ENCODE results near the gene HAUS2. TPM values are rescaled to one million over a fixed set of nuclear protein-coding genes. Genes with fewer than 3 reads are reported as not detected.

HAUS2 gene
- total RNA-seq, 1 experiment from 2014 or later = 39.1 TPM

DNA sequence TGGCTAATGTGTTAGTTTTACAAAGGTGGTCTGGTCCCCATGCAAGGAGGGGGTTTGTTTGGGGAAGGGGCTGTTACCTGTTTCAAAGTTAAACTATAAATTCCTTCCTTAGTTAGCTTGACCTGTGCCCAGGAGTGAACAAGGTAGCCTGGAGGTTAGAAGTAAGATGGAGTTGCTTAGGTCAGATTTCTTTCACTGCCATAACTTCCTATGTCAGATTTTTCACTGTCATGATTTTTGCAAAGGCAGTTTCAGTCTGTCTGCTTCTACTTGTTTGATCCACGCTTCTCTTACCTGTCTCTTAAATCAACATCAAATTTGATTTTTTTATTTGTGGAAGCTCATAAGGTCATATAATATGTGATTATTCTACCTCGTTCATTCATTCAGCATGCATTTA is 55.3 kb downstream of the HAUS2 start:
- no peak for DNase-seq (ENCODE audit: low spot score)

DNA sequence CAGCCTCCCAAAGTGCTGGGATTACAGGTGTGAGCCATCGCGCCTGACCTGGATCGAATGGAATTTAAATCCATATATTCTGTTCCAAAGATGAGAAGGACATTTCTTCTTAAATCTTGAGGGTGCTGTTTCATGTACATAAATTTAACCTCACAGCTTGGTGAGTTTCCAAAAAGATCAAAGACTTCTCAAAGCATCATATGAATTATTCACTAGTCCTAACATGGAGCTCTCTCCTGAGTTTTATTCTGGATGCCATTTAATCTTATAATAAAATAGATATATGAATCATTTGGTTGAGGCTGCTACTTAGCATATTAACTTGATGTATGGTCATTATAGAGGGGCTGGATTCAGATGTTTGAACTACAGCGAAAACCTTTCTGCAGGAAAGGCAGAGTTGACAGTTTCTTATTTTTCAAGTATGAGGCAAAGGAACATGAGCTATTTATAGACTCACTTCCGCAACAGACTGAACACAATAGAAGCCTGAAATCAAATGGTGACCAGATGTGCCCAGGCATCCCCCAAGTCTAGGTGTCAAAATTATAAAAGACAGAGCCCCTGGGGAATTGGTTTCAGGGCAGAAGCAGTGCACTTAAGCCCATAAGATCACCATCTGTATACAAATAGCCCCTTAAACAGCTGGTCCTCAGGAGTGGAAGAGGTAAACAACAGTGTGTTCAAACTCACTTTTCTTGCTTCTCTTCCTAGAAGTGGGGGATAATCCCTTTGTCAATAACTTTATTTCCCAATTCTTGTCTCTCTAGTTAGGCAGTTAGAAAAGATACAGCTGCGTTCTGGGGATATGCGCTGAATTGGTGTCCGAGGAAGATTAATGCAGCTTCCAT is 56.5 kb downstream of the HAUS2 start:
- in situ Hi-C loops (cut with HindIII; ENCODE audit: low sequenced_read_pairs) = no loop called here

More for the DNA sequence above, 55.3 kb downstream of the HAUS2 start:
- in situ Hi-C loops (cut with HindIII; ENCODE audit: low sequenced_read_pairs) = no loop called here

DNA sequence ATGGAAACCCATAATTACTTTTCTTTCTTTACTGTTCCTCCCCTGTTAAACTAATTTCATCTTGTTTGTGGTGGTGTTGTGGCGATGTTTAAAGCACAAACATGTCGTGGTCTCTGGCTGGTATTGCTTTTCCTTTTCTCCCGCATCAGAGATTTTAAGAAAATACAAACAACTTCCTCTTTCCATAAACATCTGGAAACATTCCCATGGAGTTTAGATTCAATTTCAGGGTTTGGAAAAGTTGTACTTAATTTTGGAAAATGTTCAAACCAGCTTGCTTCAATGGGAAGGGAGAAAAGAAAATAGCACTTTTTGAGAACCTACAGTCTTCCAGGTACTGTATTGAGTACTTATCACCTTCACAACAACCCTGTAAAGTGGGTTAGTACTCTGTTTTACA is 57.2 kb downstream of the HAUS2 start:
- in situ Hi-C loops (cut with HindIII; ENCODE audit: low sequenced_read_pairs) = no loop called here
- no peak for DNase-seq (ENCODE audit: low spot score)

More for the DNA sequence above, 56.5 kb downstream of the HAUS2 start:
- no peak for DNase-seq (ENCODE audit: low spot score)

DNA sequence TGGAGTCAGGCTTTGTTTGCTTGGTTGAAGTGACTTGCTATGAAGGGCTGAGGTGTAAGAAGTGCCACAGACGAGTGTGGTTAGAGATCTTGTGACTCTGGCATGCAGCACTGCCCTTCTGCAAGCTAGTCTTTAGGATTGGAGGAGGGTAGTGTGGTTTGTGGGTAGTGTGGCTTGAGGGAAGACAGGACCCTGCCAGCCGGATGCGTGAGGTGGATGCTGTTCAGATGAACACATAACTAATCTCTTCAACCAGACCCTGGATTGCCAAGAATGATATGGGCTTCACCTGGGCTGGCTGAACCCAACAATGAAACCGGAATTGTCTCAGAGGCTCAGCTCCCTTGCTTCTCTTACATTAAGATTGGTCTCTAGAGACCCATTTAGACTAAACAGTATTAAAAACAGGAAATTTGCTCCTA is 59.5 kb downstream of the HAUS2 start:
- in situ Hi-C loops (cut with HindIII; ENCODE audit: low sequenced_read_pairs) = no loop called here
- no peak for DNase-seq (ENCODE audit: low spot score)

DNA sequence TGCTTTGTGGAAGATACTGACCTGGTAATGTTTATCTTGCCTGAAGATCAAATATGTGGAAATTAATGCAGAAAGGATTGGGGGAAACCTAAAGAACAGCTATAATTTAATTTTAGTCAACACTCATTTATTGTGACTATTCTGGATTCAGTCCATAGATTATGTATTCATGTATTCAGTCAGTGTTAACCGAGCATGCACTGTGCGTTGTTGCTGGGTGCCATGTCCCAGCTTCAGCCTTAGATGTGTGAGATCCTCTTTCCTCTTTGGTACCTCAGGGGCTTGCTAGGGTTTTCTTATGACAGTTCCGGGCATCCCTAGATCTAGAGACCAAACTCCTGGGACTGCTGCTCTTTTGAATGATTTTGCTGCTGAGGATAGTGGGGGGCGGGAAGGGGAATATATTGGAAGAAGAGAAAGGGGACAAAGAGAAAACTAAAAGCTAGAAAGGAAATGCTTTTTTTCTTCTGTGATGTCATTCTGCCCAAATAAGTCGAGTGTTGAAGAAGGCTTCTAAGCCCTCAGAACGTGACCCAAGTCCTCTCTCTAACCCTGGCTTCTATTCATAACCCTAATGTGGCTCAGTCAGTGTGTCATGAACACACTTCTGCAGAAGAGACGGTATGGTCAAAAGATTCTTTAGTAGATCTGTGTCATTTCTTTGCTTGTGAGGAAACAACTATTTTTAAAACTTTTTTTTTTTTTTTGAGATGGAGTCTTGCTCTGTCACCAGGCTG is 60.3 kb downstream of the HAUS2 start:
- in situ Hi-C loops (cut with HindIII; ENCODE audit: low sequenced_read_pairs) = no loop called here
- no peak for DNase-seq (ENCODE audit: low spot score)

DNA sequence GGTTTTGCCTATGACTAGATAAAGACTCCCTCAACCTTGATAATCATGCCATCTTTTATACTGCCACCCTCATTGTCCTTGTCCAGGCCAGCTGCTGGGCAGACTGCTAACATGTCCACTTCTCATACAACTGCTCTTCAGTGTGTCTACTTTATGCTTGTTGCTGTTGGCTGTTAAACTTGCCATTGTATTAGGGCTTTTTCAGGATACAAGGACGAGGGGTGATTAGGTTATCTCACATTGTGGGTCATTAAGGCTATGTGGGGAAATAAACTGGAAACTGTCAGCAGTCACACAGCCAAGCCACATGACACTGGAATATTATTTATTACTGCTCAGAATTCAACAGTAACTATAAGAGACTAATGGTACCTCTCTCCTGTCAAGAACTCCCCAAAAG is 62.9 kb downstream of the HAUS2 start:
- DNase-seq (ENCODE audit: low spot score) = no peak
- in situ Hi-C loops (cut with HindIII; ENCODE audit: low sequenced_read_pairs) = no loop called here

DNA sequence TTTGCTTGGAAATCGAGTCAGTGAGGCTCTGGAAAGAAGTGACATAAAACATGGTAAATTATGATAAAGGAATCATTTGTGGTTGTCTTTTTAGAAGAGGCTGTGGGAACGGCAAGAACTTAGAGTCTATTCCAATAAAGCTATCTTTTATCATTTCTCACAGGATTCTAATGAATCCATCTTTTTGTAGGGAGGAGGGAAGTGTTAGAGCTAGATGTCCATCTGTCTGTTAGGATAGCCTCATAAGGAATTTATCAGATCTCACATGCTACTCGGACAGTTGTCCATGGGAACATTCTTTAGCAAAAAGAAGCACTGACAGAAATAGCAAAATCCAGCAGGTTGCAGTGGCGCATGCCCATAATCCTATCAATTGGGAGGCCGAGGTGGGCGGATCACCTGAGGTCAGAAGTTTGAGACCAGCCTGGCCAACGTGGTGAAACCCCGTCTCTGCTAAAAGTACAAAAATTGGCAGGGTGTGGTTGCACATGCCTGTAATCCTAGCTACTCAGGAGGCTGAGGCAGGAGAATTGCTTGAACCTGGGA is 63.8 kb downstream of the HAUS2 start:
- in situ Hi-C loops (cut with HindIII; ENCODE audit: low sequenced_read_pairs) = no loop called here

DNA sequence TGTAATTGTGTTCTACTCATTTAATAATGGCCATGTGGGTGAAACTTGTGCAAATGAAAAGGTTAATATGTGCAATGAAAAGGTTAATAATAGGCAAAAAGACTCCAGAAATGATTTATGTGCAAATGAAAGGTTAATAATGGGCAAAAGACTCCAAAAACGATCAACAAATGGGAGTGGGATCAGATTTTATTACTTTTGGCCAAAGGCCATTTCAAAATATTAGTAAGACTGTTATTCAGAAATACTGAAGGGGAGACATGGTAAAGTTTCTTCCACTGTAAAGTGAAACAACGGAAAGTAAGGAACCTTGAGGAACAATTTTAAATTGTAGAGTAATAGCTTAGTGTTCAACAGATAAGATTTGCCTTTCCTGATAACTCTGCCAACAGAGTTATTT is 67.5 kb downstream of the HAUS2 start:
- in situ Hi-C loops (cut with HindIII; ENCODE audit: low sequenced_read_pairs) = no loop called here

More for the DNA sequence above, 63.8 kb downstream of the HAUS2 start:
- no peak for DNase-seq (ENCODE audit: low spot score)

More for the DNA sequence above, 67.5 kb downstream of the HAUS2 start:
- no peak for DNase-seq (ENCODE audit: low spot score)

Other genes starting within 250 kb of the HAUS2 start
- 0.27 and 0.43 TPM in 2 replicates for gene CAPN3, start 189.3 kb upstream of the HAUS2 start, total RNA-seq (2014; rRNA removed; shearing (Covaris generic))
- 100 and 134 TPM in 2 replicates for gene ZNF106, start 57.7 kb upstream of the HAUS2 start, total RNA-seq (2014; rRNA removed; shearing (Covaris generic))
- 98.5 and 122 TPM in 2 replicates for gene SNAP23, start 53.2 kb upstream of the HAUS2 start, total RNA-seq (2014; rRNA removed; shearing (Covaris generic))
- 17.2 and 26.2 TPM in 2 replicates for gene LRRC57, start within 50 bp of the HAUS2 start, total RNA-seq (2014; rRNA removed; shearing (Covaris generic))
- 2.5 and 4.0 TPM in 2 replicates for gene STARD9, start 26.8 kb downstream of the HAUS2 start, total RNA-seq (2014; rRNA removed; shearing (Covaris generic))
- gene CDAN1, start 188.3 kb downstream of the HAUS2 start, total RNA-seq (2014; rRNA removed; shearing (Covaris generic)) = 12.6 and 17.7 TPM in 2 replicates